Adrenal gland (tissue), 12 donors: ENCODE results near the gene SCN4A. TPM values are rescaled to one million over a fixed set of nuclear protein-coding genes. Genes with fewer than 3 reads are reported as not detected.

Experiments used
- DNase-seq, 7 donors: peaks; one replicate each; pipeline ENCODE4 v3.0.0-alpha.2; 2019 to 2020
- H3K27ac ChIP-seq, 5 donors: fragments of 200-600 bp; sonication (generic) in 4 of 5; 1 replicate in 3 of 5; 2 replicates in 2 of 5; pipeline versions ENCODE4 v1.5.1 to v1.8.0; 2016 to 2020; ENCODE audit warnings: mild to moderate bottlenecking in 1 of 5
- H3K27me3 ChIP-seq: fragments of 200-600 bp; 2 replicates; pipeline ENCODE4 v1.8.0; 2021
- H3K36me3 ChIP-seq, 2 donors: fragments of 200-600 bp; replicated peaks in 1 of 2; 1 replicate in 1 of 2; 2 replicates in 1 of 2; pipeline versions ENCODE4 v1.5.1 to v1.8.0; 2018 to 2022
- H3K4me1 ChIP-seq, 2 donors: fragments of 200-600 bp; replicated peaks in 1 of 2; 1 replicate in 1 of 2; 2 replicates in 1 of 2; pipeline versions ENCODE4 v1.5.1 to v1.8.0; 2018 to 2021
- H3K4me3 ChIP-seq, 4 donors: fragments of 200-600 bp; sonication (generic) in 3 of 4; one replicate each; pipeline ENCODE4 v1.5.1; 2016 to 2018
- H3K9me3 ChIP-seq, 3 donors: fragments of 200-600 bp; sonication (generic) in 1 of 3; replicated peaks in 1 of 3; 1 replicate in 2 of 3; 2 replicates in 1 of 3; pipeline versions ENCODE4 v1.5.1 to v1.8.0; 2016 to 2021
- POLR2A ChIP-seq, 2 donors: fragments of 450-650 bp; IDR thresholded peaks; one replicate each; pipeline ENCODE4 v1.6.1; 2017; ENCODE audit warnings: antibody characterized with exemption in 2 of 2, mild to moderate bottlenecking in 2 of 2, moderate library complexity in 1 of 2
- WGBS, 4 donors: extraction: QIAGEN DNeasy Blood & Tissue Kit in 2 of 4; methylation state at CpG; one replicate each; pipeline versions ENCODE4 v1.1.5 to v1.1.7; 2013 to 2017; 5-methylcytosine and 5-hydroxymethylcytosine counted together
- intact Hi-C, 2 donors: fragments of 100-400 bp; cut with DNase I; formaldehyde crosslinking; loops; one replicate each; pipeline versions ENCODE4 v1.14.1 to v1.15.0; 2022 to 2023
- polyA plus RNA-seq, 3 donors: library from polyadenylated mRNA; stranded (reverse); fragments of 200-250 nt in 2 of 3; fragments of 350-450 nt in 1 of 3; fragmentation: Illumina TruSeq in 1 of 3; extraction: RNeasy Lipid Tissue Mini Kit (QIAGEN cat#74804) in 1 of 3; gene quantifications; one replicate each; pipeline ENCODE4 v1.2.3, GENCODE V29; 2013 to 2014
- total RNA-seq, 9 donors: library from RNA; depleted of rRNA in 4 of 9; stranded (reverse); fragments of >200 nt in 4 of 9; fragments of 120-200 nt in 1 of 9; fragmentation: NEBNext Ultra II Directional in 1 of 9; extraction: Animal tissue kit (Norgen Biotek cat#: 25700) in 1 of 9; gene quantifications; one replicate each; pipeline versions ENCODE4 v1.1.0 to v1.2.4, GENCODE V29; 2013 to 2023
- TF ChIP-seq, protein P1 (sequence below), 6 experiments: fragments of 450-650 bp in 4 of 6; fragments of 200-600 bp in 2 of 6; sonication (generic) in 1 of 6; IDR thresholded peaks; 1 replicate in 5 of 6; 2 replicates in 1 of 6; pipeline versions ENCODE4 v1.5.1 to v1.8.0; 2016 to 2021; ENCODE audit warnings: antibody characterized with exemption in 6 of 6, mild to moderate bottlenecking in 2 of 6, moderate library complexity in 1 of 6
- donor health status: healthy with polysubstance abuse.
- donor health status: Bipolar disorder and iron deficiency.
- donor health status: DM: yes; HTN: yes; CAD: no.
- donor health status: DM: no; HTN: no; CAD: no.
- donor health status: DM: no; HTN: no; CAD: no.
- donor health status: DM: yes; HTN: yes; CAD: no.

Gene SCN4A
- total and polyA plus RNA-seq, 12 donors: 0.30 to 4.2 (median 1.5) TPM

- 85 to 93% (median 93%) methylated on average over 5 to 9 of the region's 9 CpGs; no CpG with 5 or more reads in 1 of the 4 donors for WGBS, 4 donors
- intact Hi-C loops: no loop called here
Measured at GRCh38 chr17:63948521-63948920, 24.2 kb downstream of the SCN4A start.

GRCh38 chr17:63947711-63948330 is 24.9 kb downstream of the SCN4A start:
- H3K4me1 ChIP-seq: no peaks in the 10 kb centered on the region
- WGBS, 4 donors: 81 to 100% (median 83%) methylated on average over 1 to 18 of the region's 18 CpGs
- H3K4me3 ChIP-seq: no peak overlapping the region
- no peaks in the 10 kb centered on the region for H3K27me3 ChIP-seq
- no peak for DNase-seq
- H3K9me3 ChIP-seq: no peaks in the 10 kb centered on the region
- no peaks in the 10 kb centered on the region for H3K36me3 ChIP-seq
- intact Hi-C loops: no loop called here
- TF ChIP-seq, protein P1, sequence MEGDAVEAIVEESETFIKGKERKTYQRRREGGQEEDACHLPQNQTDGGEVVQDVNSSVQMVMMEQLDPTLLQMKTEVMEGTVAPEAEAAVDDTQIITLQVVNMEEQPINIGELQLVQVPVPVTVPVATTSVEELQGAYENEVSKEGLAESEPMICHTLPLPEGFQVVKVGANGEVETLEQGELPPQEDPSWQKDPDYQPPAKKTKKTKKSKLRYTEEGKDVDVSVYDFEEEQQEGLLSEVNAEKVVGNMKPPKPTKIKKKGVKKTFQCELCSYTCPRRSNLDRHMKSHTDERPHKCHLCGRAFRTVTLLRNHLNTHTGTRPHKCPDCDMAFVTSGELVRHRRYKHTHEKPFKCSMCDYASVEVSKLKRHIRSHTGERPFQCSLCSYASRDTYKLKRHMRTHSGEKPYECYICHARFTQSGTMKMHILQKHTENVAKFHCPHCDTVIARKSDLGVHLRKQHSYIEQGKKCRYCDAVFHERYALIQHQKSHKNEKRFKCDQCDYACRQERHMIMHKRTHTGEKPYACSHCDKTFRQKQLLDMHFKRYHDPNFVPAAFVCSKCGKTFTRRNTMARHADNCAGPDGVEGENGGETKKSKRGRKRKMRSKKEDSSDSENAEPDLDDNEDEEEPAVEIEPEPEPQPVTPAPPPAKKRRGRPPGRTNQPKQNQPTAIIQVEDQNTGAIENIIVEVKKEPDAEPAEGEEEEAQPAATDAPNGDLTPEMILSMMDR (IDR thresholded peaks at IDR 0.05): no peak
- no peak overlapping the region for H3K27ac ChIP-seq

More at GRCh38 chr17:63948521-63948920, 24.2 kb downstream of the SCN4A start:
- H3K27ac ChIP-seq: no peak overlapping the region
- DNase-seq: no peak
- no peaks in the 10 kb centered on the region for H3K4me1 ChIP-seq
- H3K4me3 ChIP-seq: no peak overlapping the region
- no peaks in the 10 kb centered on the region for H3K27me3 ChIP-seq
- H3K9me3 ChIP-seq: no peaks in the 10 kb centered on the region
- no peak for TF ChIP-seq POLR2A (IDR thresholded peaks at IDR 0.05)
- TF ChIP-seq, protein P1 (IDR thresholded peaks at IDR 0.05): no peak
- no peaks in the 10 kb centered on the region for H3K36me3 ChIP-seq

- DNase-seq: peak; percentile 40 to 66 (median 60)
- Histone ChIP-seq H3K9me3 (no peaks in the 10 kb centered on the region), H3K27ac (no peak overlapping the region), H3K36me3 (no peaks in the 10 kb centered on the region), H3K27me3 (no peaks in the 10 kb centered on the region), H3K4me3 (no peak overlapping the region), H3K4me1 (no peaks in the 10 kb centered on the region)
- TF ChIP-seq POLR2A (IDR thresholded peaks at IDR 0.05): no peak
- TF ChIP-seq, protein P1 (IDR thresholded peaks at IDR 0.05): peak; percentile 49 to 79 (median 66)
- intact Hi-C loops: no loop called here
- 30 to 40% (median 32%) methylated on average over 5 to 20 of the region's 20 CpGs for WGBS, 4 donors
Measured at GRCh38 chr17:63946440-63947363, 26.0 kb downstream of the SCN4A start.

- no peak for DNase-seq
- Histone ChIP-seq H3K27ac (no peak overlapping the region), H3K4me1 (no peaks in the 10 kb centered on the region), H3K9me3 (no peaks in the 10 kb centered on the region), H3K27me3 (no peaks in the 10 kb centered on the region), H3K36me3 (no peaks in the 10 kb centered on the region), H3K4me3 (no peak overlapping the region)
- TF ChIP-seq, protein P1 (IDR thresholded peaks at IDR 0.05): no peak
- TF ChIP-seq POLR2A (IDR thresholded peaks at IDR 0.05): no peak
- 63 to 90% (median 76%) methylated on average over 1 to 6 of the region's 6 CpGs for WGBS, 4 donors
- intact Hi-C loops: no loop called here
Measured at GRCh38 chr17:63945784-63946439, 26.8 kb downstream of the SCN4A start.
